ENCODE measurements around the gene ZNF467.

Gene ZNF467

GRCh38 chr7:149766135-149766675 lies 7.2 kb downstream of the ZNF467 start:
- H3K9ac ChIP-seq (ENCODE audit: low read length) = no peak overlapping the region
- no peaks in the 10 kb centered on the region for H3K36me3 ChIP-seq (ENCODE audit: control insufficient read depth, insufficient read depth, low read length)
- peaks cover 14% of the 10 kb centered on the region for H3K4me1 ChIP-seq (ENCODE audit: control insufficient read depth, insufficient read depth, low read length)
- H3K27ac ChIP-seq (ENCODE audit: low read depth, low read length) = no peak overlapping the region
- peaks cover 100% of the 10 kb centered on the region for H3K27me3 ChIP-seq (ENCODE audit: control insufficient read depth, insufficient read depth, low read length)
- peak overlapping the region; percentile 56 for H3K4me3 ChIP-seq (ENCODE audit: low read depth, low read length)
- H3K9me3 ChIP-seq (ENCODE audit: control insufficient read depth, insufficient read depth, low read depth, low read length) = no peaks in the 10 kb centered on the region

DNA sequence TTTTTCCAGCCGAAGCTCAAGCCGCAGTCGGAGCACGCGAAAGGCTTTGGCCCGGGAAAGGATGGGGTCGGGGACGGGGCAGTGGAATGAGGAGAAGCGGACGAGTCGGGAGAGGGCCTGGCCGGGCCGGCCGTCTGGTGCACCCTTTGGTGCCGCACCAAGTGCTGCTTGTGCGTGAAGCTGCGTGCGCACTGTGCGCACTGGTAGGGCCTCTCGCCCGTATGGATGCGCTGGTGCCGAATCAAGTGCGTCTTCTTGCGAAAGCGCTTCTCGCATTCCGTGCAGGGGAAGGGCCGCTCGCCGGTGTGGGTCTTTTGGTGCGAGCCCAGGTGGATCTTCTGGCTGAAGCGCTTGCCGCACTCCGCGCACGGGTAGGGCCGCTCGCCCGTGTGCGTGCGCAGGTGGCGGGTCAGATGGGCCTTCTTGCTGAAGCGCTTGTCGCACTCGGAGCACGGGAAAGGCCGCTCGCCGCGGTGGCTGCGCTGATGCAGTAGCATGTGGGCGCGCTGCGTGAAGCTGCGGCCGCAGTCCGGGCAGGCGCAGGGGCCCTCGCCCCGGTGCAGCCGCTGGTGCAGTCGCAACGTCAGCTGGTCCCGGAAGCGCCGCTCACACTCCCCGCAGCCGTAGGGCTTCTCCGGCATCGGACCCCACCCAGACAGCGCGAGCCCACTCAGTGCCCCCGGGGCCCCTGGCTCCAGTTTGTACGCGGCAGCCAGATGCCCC lies 7.8 kb downstream of the ZNF467 start:
- no peaks in the 10 kb centered on the region for H3K9me3 ChIP-seq (ENCODE audit: control insufficient read depth, insufficient read depth, low read depth, low read length)
- no peak overlapping the region for H3K27ac ChIP-seq (ENCODE audit: low read depth, low read length)
- H3K4me1 ChIP-seq (ENCODE audit: control insufficient read depth, insufficient read depth, low read length) = peaks cover 8% of the 10 kb centered on the region
- H3K27me3 ChIP-seq (ENCODE audit: control insufficient read depth, insufficient read depth, low read length) = peaks cover 100% of the 10 kb centered on the region
- H3K4me3 ChIP-seq (ENCODE audit: low read depth, low read length) = peak overlapping the region; percentile 56
- H3K9ac ChIP-seq (ENCODE audit: low read length) = no peak overlapping the region
- H3K36me3 ChIP-seq (ENCODE audit: control insufficient read depth, insufficient read depth, low read length) = no peaks in the 10 kb centered on the region

DNA sequence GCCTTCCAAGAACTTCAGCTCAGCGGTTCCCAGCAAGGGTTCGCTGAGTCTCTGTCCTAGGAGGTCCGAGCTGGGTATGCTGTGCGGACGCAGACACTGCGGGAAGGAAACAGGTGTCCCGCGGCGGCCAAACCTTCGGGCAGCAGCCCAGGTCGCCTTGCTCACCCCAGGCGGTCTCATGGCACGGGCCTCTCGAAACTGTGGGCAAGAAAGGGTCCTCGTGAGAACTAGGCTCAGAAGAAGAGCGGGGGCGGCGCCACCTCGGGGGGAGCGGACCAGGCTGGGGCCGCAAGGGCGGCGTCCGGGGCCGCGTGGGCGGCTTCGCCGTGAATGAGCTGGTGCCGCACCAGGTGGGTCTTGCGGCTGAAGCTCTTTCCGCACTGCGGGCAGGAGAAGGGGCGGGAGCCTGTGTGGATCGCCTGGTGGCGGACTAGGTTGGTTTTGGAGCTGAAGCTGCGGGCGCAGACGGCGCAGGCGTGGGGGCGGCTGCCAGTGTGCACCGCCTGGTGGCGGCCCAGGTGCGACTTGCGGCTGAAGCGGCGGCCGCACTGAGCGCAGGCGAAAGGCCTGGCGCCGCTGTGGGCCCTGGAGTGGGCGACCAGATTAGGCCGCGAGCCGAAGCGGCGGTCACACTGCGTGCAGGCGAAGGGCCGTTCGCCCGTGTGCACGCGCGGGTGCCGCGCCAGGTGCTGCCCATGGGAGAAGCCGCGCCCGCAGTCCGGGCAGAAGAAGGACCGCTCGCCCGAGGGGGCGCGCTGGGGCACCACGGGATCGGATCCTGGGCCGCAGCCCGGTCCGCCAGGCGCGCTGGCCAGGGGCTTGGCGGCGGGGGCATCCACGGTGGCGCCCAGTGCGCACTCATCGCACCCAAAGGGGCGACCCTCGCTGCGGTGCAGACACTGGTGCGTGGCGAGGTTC lies 8.6 kb downstream of the ZNF467 start:
- H3K27me3 ChIP-seq (ENCODE audit: control insufficient read depth, insufficient read depth, low read length) = peaks cover 99% of the 10 kb centered on the region
- peaks cover 8% of the 10 kb centered on the region; the same call in 1 of the 2 replicates for H3K4me1 ChIP-seq (ENCODE audit: control insufficient read depth, insufficient read depth, low read length)
- H3K4me3 ChIP-seq (ENCODE audit: low read depth, low read length) = peak overlapping the region; percentile 56

DNA sequence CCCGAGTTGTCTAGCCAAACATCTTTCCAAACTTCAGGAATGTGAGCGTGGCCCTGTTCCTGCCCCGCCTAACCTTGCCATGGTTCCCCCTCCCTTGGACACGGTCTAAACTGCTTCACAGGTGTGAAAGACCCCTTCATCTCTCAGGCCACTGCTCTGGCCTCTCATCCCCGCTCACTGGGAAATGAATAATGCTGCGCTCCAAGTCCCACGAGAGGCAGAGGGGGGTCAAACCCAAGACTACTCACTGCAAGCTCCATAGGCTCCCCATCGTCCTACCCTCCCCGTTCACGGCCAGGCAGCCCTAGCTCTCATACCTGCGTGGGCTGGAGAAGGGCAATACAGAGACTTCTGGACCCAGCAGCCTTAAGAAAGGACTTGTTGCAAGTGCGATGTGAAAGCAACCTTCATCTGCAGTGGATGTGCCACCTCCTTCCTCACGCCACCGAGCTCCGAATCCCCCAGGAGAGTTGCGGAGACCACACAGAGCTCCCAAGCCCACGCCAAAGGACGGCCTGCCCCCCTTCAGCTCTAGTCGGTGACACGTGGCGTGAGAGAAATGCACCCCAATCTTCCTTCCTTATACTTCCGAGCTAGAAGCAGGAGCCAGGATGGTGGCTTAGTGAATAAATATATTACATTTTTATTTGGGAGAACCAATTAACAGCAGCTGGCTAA lies 9.7 kb downstream of the ZNF467 start:
- H3K27ac ChIP-seq (ENCODE audit: low read depth, low read length) = no peak overlapping the region
- no peak overlapping the region for H3K4me3 ChIP-seq (ENCODE audit: low read depth, low read length)
- peaks cover 8% of the 10 kb centered on the region; the same call in 1 of the 2 replicates for H3K4me1 ChIP-seq (ENCODE audit: control insufficient read depth, insufficient read depth, low read length)
- no peak overlapping the region for H3K9ac ChIP-seq (ENCODE audit: low read length)
- no peaks in the 10 kb centered on the region for H3K9me3 ChIP-seq (ENCODE audit: control insufficient read depth, insufficient read depth, low read depth, low read length)
- peaks cover 97% of the 10 kb centered on the region for H3K27me3 ChIP-seq (ENCODE audit: control insufficient read depth, insufficient read depth, low read length)
- no peaks in the 10 kb centered on the region for H3K36me3 ChIP-seq (ENCODE audit: control insufficient read depth, insufficient read depth, low read length)

More for the DNA sequence above, 8.6 kb downstream of the ZNF467 start:
- Histone ChIP-seq H3K9ac (ENCODE audit: low read length) (no peak overlapping the region), H3K27ac (ENCODE audit: low read depth, low read length) (no peak overlapping the region), H3K36me3 (ENCODE audit: control insufficient read depth, insufficient read depth, low read length) (no peaks in the 10 kb centered on the region), H3K9me3 (ENCODE audit: control insufficient read depth, insufficient read depth, low read depth, low read length) (no peaks in the 10 kb centered on the region)

DNA sequence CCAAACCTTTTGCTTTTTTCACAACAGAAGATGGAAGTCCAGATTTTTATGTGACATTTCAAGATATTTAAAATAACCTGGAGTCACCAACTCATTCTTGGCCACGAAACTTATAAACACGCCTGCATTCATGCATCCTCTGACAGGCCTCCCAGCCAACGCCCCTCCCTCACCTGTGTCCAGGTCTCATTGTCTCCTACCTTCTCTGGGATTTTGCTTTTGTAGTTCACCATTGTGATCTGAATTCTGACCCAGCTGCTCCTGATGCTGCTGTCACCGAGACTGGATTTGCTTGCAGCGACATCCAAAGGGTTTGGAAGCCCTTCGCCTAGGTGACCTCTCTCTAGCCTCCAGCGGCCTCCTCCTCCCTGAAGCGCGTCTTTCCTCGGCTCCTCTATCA lies 10.8 kb downstream of the ZNF467 start:
- H3K9ac ChIP-seq (ENCODE audit: low read length) = no peak overlapping the region
- H3K36me3 ChIP-seq (ENCODE audit: control insufficient read depth, insufficient read depth, low read length) = no peaks in the 10 kb centered on the region
- H3K4me3 ChIP-seq (ENCODE audit: low read depth, low read length) = no peak overlapping the region
- H3K27ac ChIP-seq (ENCODE audit: low read depth, low read length) = no peak overlapping the region
- peaks cover 86% of the 10 kb centered on the region for H3K27me3 ChIP-seq (ENCODE audit: control insufficient read depth, insufficient read depth, low read length)
- peaks cover 8% of the 10 kb centered on the region; the same call in 1 of the 2 replicates for H3K4me1 ChIP-seq (ENCODE audit: control insufficient read depth, insufficient read depth, low read length)
- H3K9me3 ChIP-seq (ENCODE audit: control insufficient read depth, insufficient read depth, low read depth, low read length) = no peaks in the 10 kb centered on the region

GRCh38 chr7:149762089-149762488 lies 11.3 kb downstream of the ZNF467 start:
- H3K9ac ChIP-seq (ENCODE audit: low read length) = no peak overlapping the region
- no peak overlapping the region for H3K27ac ChIP-seq (ENCODE audit: low read depth, low read length)
- H3K4me1 ChIP-seq (ENCODE audit: control insufficient read depth, insufficient read depth, low read length) = peaks cover 8% of the 10 kb centered on the region; the same call in 1 of the 2 replicates
- H3K9me3 ChIP-seq (ENCODE audit: control insufficient read depth, insufficient read depth, low read depth, low read length) = no peaks in the 10 kb centered on the region
- no peaks in the 10 kb centered on the region for H3K36me3 ChIP-seq (ENCODE audit: control insufficient read depth, insufficient read depth, low read length)
- H3K4me3 ChIP-seq (ENCODE audit: low read depth, low read length) = no peak overlapping the region
- H3K27me3 ChIP-seq (ENCODE audit: control insufficient read depth, insufficient read depth, low read length) = peaks cover 81% of the 10 kb centered on the region

DNA sequence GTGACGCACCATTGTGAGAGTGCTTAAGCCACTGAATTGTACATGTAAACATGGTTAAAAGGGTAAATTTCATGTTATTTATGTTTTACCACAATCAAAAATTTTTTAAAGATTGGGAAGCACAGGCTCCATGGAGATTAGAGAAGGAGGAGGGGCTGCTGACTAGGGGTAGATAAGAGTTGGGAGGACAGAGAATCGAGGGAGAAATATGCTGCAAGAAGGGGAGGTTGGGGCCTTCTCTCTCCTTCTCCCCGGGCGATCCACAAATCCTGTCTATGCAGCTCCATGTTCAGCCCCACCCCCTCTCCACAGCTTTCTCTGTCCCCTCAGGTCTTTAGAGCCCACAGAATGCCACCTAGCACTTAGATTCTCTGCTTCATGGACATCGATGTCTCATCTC lies 12.1 kb downstream of the ZNF467 start:
- H3K9me3 ChIP-seq (ENCODE audit: control insufficient read depth, insufficient read depth, low read depth, low read length) = no peaks in the 10 kb centered on the region
- H3K4me1 ChIP-seq (ENCODE audit: control insufficient read depth, insufficient read depth, low read length) = peaks cover 8% of the 10 kb centered on the region; the same call in 1 of the 2 replicates
- no peak overlapping the region for H3K4me3 ChIP-seq (ENCODE audit: low read depth, low read length)
- H3K9ac ChIP-seq (ENCODE audit: low read length) = no peak overlapping the region
- no peaks in the 10 kb centered on the region for H3K36me3 ChIP-seq (ENCODE audit: control insufficient read depth, insufficient read depth, low read length)
- H3K27me3 ChIP-seq (ENCODE audit: control insufficient read depth, insufficient read depth, low read length) = peaks cover 80% of the 10 kb centered on the region
- H3K27ac ChIP-seq (ENCODE audit: low read depth, low read length) = no peak overlapping the region

DNA sequence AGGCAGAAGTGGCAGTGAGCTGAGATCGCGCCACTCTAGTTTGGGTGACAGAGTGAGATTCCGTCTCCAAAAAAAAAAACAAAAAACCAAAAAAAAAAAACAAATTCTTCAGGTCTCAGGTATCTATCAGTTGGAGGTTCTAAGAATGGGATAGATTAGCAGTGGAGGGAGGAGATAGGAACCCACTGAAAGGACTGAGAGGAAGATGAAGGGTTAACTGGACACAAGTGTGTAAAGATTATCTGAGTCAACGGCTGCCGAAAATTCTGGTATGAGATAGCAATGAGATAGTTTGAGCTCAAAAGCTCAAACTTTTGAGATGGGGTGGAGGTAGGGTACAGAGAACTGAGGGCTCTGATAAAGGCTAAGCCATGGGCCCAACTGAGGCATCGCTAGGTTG lies 12.8 kb downstream of the ZNF467 start:
- Histone ChIP-seq H3K4me3 (ENCODE audit: low read depth, low read length) (no peak overlapping the region), H3K9ac (ENCODE audit: low read length) (no peak overlapping the region), H3K4me1 (ENCODE audit: control insufficient read depth, insufficient read depth, low read length) (0 out of 2 replicates have a peak, but pooled peaks cover 4% of the 10 kb centered on the region), H3K36me3 (ENCODE audit: control insufficient read depth, insufficient read depth, low read length) (no peaks in the 10 kb centered on the region), H3K27ac (ENCODE audit: low read depth, low read length) (no peak overlapping the region), H3K9me3 (ENCODE audit: control insufficient read depth, insufficient read depth, low read depth, low read length) (no peaks in the 10 kb centered on the region), H3K27me3 (ENCODE audit: control insufficient read depth, insufficient read depth, low read length) (peaks cover 78% of the 10 kb centered on the region)

GRCh38 chr7:149759093-149759860 lies 14.1 kb downstream of the ZNF467 start:
- peaks cover 74% of the 10 kb centered on the region for H3K27me3 ChIP-seq (ENCODE audit: control insufficient read depth, insufficient read depth, low read length)
- H3K9me3 ChIP-seq (ENCODE audit: control insufficient read depth, insufficient read depth, low read depth, low read length) = no peaks in the 10 kb centered on the region
- no peaks in the 10 kb centered on the region for H3K4me1 ChIP-seq (ENCODE audit: control insufficient read depth, insufficient read depth, low read length)
- H3K9ac ChIP-seq (ENCODE audit: low read length) = no peak overlapping the region
- H3K27ac ChIP-seq (ENCODE audit: low read depth, low read length) = no peak overlapping the region
- H3K4me3 ChIP-seq (ENCODE audit: low read depth, low read length) = no peak overlapping the region
- no peaks in the 10 kb centered on the region for H3K36me3 ChIP-seq (ENCODE audit: control insufficient read depth, insufficient read depth, low read length)
